Measurements from ENCODE around the gene RAB3IL1.
"Not testable (repeated sequence)": the region's sequence is repeated elsewhere in the genome, so short reads cannot be mapped to it uniquely, and the experiment has no call there.

The RAB3IL1 gene

GRCh38 chr11:61887839-61888494 is 29.4 kb downstream of the RAB3IL1 start:
- no peaks in the 10 kb centered on the region for H3K36me3 ChIP-seq (ENCODE audit: control insufficient read depth in 2 of 2, insufficient read depth in 2 of 2, low read length in 2 of 2)
- peaks cover 9 to 10% of the 10 kb centered on the region in 2 donors for H3K4me1 ChIP-seq (ENCODE audit: control insufficient read depth in 2 of 2, insufficient read depth in 2 of 2, low read length in 2 of 2)
- H3K4me3 ChIP-seq (ENCODE audit: low read length in 2 of 2): no peak overlapping the region
- no peak overlapping the region for H3K9ac ChIP-seq (ENCODE audit: low read depth in 1 of 2, low read length in 2 of 2)
- peaks cover 0 to 2% of the 10 kb centered on the region in 2 donors for H3K27me3 ChIP-seq (ENCODE audit: control insufficient read depth in 2 of 2, insufficient read depth in 2 of 2, low read length in 2 of 2)
- H3K9me3 ChIP-seq (ENCODE audit: control insufficient read depth in 2 of 2, low read length in 2 of 2): no peaks in the 10 kb centered on the region
- no peak overlapping the region for H3K27ac ChIP-seq (ENCODE audit: low read depth in 2 of 2, low read length in 2 of 2)

DNA sequence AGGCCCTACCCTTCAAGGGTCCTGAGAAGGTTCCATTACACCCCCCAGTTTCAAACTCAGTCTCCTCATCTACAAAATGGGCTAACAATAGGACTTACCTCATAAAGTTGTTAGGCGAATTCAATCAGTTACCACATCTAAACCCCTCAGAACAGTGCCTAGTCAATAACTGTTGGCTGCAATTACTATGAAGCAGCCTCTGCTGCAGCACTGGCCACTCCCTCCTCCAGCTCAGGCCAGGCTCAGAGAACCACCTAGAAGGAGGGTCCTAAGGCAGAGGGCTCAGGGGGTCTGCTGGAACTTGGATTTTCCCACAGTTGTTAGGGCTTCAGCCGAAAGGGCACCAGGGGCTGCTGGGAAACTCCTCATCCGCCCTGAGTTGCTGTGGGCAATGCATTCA is 30.7 kb downstream of the RAB3IL1 start:
- Histone ChIP-seq H3K9me3 (ENCODE audit: control insufficient read depth in 2 of 2, low read length in 2 of 2) (no peaks in the 10 kb centered on the region), H3K36me3 (ENCODE audit: control insufficient read depth in 2 of 2, insufficient read depth in 2 of 2, low read length in 2 of 2) (no peaks in the 10 kb centered on the region), H3K27me3 (ENCODE audit: control insufficient read depth in 2 of 2, insufficient read depth in 2 of 2, low read length in 2 of 2) (peaks cover 0 to 2% of the 10 kb centered on the region in 2 donors), H3K9ac (ENCODE audit: low read depth in 1 of 2, low read length in 2 of 2) (no peak overlapping the region), H3K4me3 (ENCODE audit: low read length in 2 of 2) (no peak overlapping the region), H3K27ac (ENCODE audit: low read depth in 2 of 2, low read length in 2 of 2) (no peak overlapping the region), H3K4me1 (ENCODE audit: control insufficient read depth in 2 of 2, insufficient read depth in 2 of 2, low read length in 2 of 2) (peaks cover 9 to 10% of the 10 kb centered on the region in 2 donors)

DNA sequence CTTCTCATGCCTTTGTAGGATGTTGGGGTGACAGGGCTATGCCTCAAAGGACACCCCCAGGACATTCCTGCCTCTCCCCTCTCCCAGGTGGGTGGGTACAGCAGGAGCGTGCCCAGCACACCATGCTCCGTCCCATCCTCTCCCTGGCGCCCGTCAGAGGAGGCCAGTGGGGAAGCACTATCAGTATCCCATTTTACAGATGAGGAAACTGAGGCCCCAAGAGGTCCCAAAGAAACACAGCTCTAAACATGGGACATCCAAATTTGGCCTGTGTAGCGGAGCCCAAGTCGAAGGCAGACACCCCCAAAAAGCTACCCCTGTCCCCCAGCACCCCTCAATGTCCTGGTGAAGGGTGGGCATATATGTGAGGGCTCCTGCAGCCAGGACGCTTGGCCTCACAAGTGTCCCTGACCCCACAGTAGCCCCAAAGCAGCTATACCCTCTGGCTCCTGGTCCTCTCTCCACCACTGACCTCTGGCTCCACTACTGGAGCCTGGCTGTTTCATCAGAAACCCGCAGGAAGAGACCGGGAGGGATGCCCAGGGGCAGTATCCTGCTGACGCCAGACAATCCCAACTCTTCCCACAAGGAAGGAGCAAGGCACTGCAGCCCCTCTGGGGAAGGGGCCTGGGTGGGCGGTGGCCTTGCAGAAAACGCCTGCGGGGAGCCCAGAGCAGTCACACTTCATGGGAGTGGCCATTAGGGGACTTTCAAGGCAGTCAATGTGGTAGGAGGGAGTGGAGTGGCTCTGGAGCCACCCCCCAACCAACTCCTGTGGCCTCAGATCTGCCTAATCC is 31.4 kb downstream of the RAB3IL1 start:
- Histone ChIP-seq H3K4me3 (ENCODE audit: low read length in 2 of 2) (no peak overlapping the region), H3K9me3 (ENCODE audit: control insufficient read depth in 2 of 2, low read length in 2 of 2) (no peaks in the 10 kb centered on the region), H3K27ac (ENCODE audit: low read depth in 2 of 2, low read length in 2 of 2) (no peak overlapping the region), H3K36me3 (ENCODE audit: control insufficient read depth in 2 of 2, insufficient read depth in 2 of 2, low read length in 2 of 2) (no peaks in the 10 kb centered on the region), H3K9ac (ENCODE audit: low read depth in 1 of 2, low read length in 2 of 2) (no peak overlapping the region), H3K4me1 (ENCODE audit: control insufficient read depth in 2 of 2, insufficient read depth in 2 of 2, low read length in 2 of 2) (peaks cover 8 to 9% of the 10 kb centered on the region in 2 donors), H3K27me3 (ENCODE audit: control insufficient read depth in 2 of 2, insufficient read depth in 2 of 2, low read length in 2 of 2) (peaks cover 0 to 2% of the 10 kb centered on the region in 2 donors)

- Histone ChIP-seq H3K36me3 (ENCODE audit: control insufficient read depth in 2 of 2, insufficient read depth in 2 of 2, low read length in 2 of 2) (no peaks in the 10 kb centered on the region), H3K9ac (ENCODE audit: low read depth in 1 of 2, low read length in 2 of 2) (no peak overlapping the region), H3K9me3 (ENCODE audit: control insufficient read depth in 2 of 2, low read length in 2 of 2) (no peaks in the 10 kb centered on the region), H3K27me3 (ENCODE audit: control insufficient read depth in 2 of 2, insufficient read depth in 2 of 2, low read length in 2 of 2) (peaks cover 0 to 2% of the 10 kb centered on the region in 2 donors), H3K27ac (ENCODE audit: low read depth in 2 of 2, low read length in 2 of 2) (no peak overlapping the region), H3K4me3 (ENCODE audit: low read length in 2 of 2) (no peak overlapping the region), H3K4me1 (ENCODE audit: control insufficient read depth in 2 of 2, insufficient read depth in 2 of 2, low read length in 2 of 2) (peaks cover under 1 to 2% of the 10 kb centered on the region in 2 donors)
Observed at GRCh38 chr11:61885166-61885778, 32.1 kb downstream of the RAB3IL1 start.

GRCh38 chr11:61883947-61884346 is 33.4 kb downstream of the RAB3IL1 start:
- Histone ChIP-seq H3K4me3 (ENCODE audit: low read length in 2 of 2) (no peak overlapping the region), H3K9me3 (ENCODE audit: control insufficient read depth in 2 of 2, low read length in 2 of 2) (no peaks in the 10 kb centered on the region), H3K27me3 (ENCODE audit: control insufficient read depth in 2 of 2, insufficient read depth in 2 of 2, low read length in 2 of 2) (peaks cover 0 to 2% of the 10 kb centered on the region in 2 donors), H3K27ac (ENCODE audit: low read depth in 2 of 2, low read length in 2 of 2) (no peak overlapping the region), H3K9ac (ENCODE audit: low read depth in 1 of 2, low read length in 2 of 2) (no peak overlapping the region), H3K36me3 (ENCODE audit: control insufficient read depth in 2 of 2, insufficient read depth in 2 of 2, low read length in 2 of 2) (no peaks in the 10 kb centered on the region), H3K4me1 (ENCODE audit: control insufficient read depth in 2 of 2, insufficient read depth in 2 of 2, low read length in 2 of 2) (no peaks in the 10 kb centered on the region)

GRCh38 chr11:61883327-61883726 is 34.0 kb downstream of the RAB3IL1 start:
- H3K36me3 ChIP-seq (ENCODE audit: control insufficient read depth in 2 of 2, insufficient read depth in 2 of 2, low read length in 2 of 2): no peaks in the 10 kb centered on the region
- no peaks in the 10 kb centered on the region for H3K4me1 ChIP-seq (ENCODE audit: control insufficient read depth in 2 of 2, insufficient read depth in 2 of 2, low read length in 2 of 2)
- no peak overlapping the region for H3K9ac ChIP-seq (ENCODE audit: low read depth in 1 of 2, low read length in 2 of 2)
- H3K27ac ChIP-seq (ENCODE audit: low read depth in 2 of 2, low read length in 2 of 2): no peak overlapping the region
- H3K9me3 ChIP-seq (ENCODE audit: control insufficient read depth in 2 of 2, low read length in 2 of 2): no peaks in the 10 kb centered on the region
- H3K27me3 ChIP-seq (ENCODE audit: control insufficient read depth in 2 of 2, insufficient read depth in 2 of 2, low read length in 2 of 2): peaks cover 0 to 2% of the 10 kb centered on the region in 2 donors
- no peak overlapping the region for H3K4me3 ChIP-seq (ENCODE audit: low read length in 2 of 2)

- Histone ChIP-seq H3K4me1 (ENCODE audit: control insufficient read depth in 2 of 2, insufficient read depth in 2 of 2, low read length in 2 of 2) (no peaks in the 10 kb centered on the region), H3K27ac (ENCODE audit: low read depth in 2 of 2, low read length in 2 of 2) (no peak overlapping the region), H3K9ac (ENCODE audit: low read depth in 1 of 2, low read length in 2 of 2) (no peak overlapping the region), H3K36me3 (ENCODE audit: control insufficient read depth in 2 of 2, insufficient read depth in 2 of 2, low read length in 2 of 2) (no peaks in the 10 kb centered on the region), H3K27me3 (ENCODE audit: control insufficient read depth in 2 of 2, insufficient read depth in 2 of 2, low read length in 2 of 2) (peaks cover 0 to 2% of the 10 kb centered on the region in 2 donors), H3K9me3 (ENCODE audit: control insufficient read depth in 2 of 2, low read length in 2 of 2) (no peaks in the 10 kb centered on the region), H3K4me3 (ENCODE audit: low read length in 2 of 2) (no peak overlapping the region)
Observed at GRCh38 chr11:61882879-61883278, 34.5 kb downstream of the RAB3IL1 start.

- not testable (repeated sequence) for H3K9ac ChIP-seq (ENCODE audit: low read depth in 1 of 2, low read length in 2 of 2); H3K36me3 ChIP-seq (ENCODE audit: control insufficient read depth in 2 of 2, insufficient read depth in 2 of 2, low read length in 2 of 2); H3K27ac ChIP-seq (ENCODE audit: low read depth in 2 of 2, low read length in 2 of 2); H3K4me3 ChIP-seq (ENCODE audit: low read length in 2 of 2); H3K9me3 ChIP-seq (ENCODE audit: control insufficient read depth in 2 of 2, low read length in 2 of 2); H3K4me1 ChIP-seq (ENCODE audit: control insufficient read depth in 2 of 2, insufficient read depth in 2 of 2, low read length in 2 of 2); H3K27me3 ChIP-seq (ENCODE audit: control insufficient read depth in 2 of 2, insufficient read depth in 2 of 2, low read length in 2 of 2)
Observed at GRCh38 chr11:61882267-61882666, 35.1 kb downstream of the RAB3IL1 start.

DNA sequence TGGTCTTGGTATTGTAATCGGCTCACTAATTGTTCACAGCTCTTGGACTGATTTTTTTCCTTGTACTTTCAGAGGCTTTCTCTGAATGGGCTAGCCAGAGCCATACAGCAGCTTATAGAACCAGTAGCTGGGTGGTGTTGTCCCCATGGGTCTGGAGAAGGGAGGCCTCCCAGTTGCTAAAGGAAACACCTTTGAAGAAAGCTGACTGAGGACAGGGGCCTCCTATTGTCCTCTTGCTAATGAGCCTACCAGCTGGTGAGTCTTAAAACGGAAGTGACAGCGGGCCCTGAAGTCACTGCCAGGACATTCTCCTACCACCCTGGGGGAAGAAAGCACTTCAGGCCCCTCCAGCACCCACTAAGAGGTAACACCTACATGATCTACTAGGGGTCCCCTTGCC is 36.0 kb downstream of the RAB3IL1 start:
- Histone ChIP-seq H3K4me1 (ENCODE audit: control insufficient read depth in 2 of 2, insufficient read depth in 2 of 2, low read length in 2 of 2) (no peaks in the 10 kb centered on the region), H3K4me3 (ENCODE audit: low read length in 2 of 2) (no peak overlapping the region), H3K27me3 (ENCODE audit: control insufficient read depth in 2 of 2, insufficient read depth in 2 of 2, low read length in 2 of 2) (no peaks in the 10 kb centered on the region), H3K9ac (ENCODE audit: low read depth in 1 of 2, low read length in 2 of 2) (no peak overlapping the region), H3K9me3 (ENCODE audit: control insufficient read depth in 2 of 2, low read length in 2 of 2) (no peaks in the 10 kb centered on the region), H3K27ac (ENCODE audit: low read depth in 2 of 2, low read length in 2 of 2) (no peak overlapping the region), H3K36me3 (ENCODE audit: control insufficient read depth in 2 of 2, insufficient read depth in 2 of 2, low read length in 2 of 2) (no peaks in the 10 kb centered on the region)

- H3K4me1 ChIP-seq (ENCODE audit: control insufficient read depth in 2 of 2, insufficient read depth in 2 of 2, low read length in 2 of 2): no peaks in the 10 kb centered on the region
- no peaks in the 10 kb centered on the region for H3K9me3 ChIP-seq (ENCODE audit: control insufficient read depth in 2 of 2, low read length in 2 of 2)
- H3K27ac ChIP-seq (ENCODE audit: low read depth in 2 of 2, low read length in 2 of 2): no peak overlapping the region
- H3K4me3 ChIP-seq (ENCODE audit: low read length in 2 of 2): no peak overlapping the region
- H3K27me3 ChIP-seq (ENCODE audit: control insufficient read depth in 2 of 2, insufficient read depth in 2 of 2, low read length in 2 of 2): no peaks in the 10 kb centered on the region
- no peaks in the 10 kb centered on the region for H3K36me3 ChIP-seq (ENCODE audit: control insufficient read depth in 2 of 2, insufficient read depth in 2 of 2, low read length in 2 of 2)
- H3K9ac ChIP-seq (ENCODE audit: low read depth in 1 of 2, low read length in 2 of 2): no peak overlapping the region
Observed at GRCh38 chr11:61880454-61880853, 36.9 kb downstream of the RAB3IL1 start.

Measured in mucosa of rectum (tissue), 2 donors.